ENCODE results near the gene TGFB2. TPM values are rescaled to one million over a fixed set of nuclear protein-coding genes. Genes with fewer than 3 reads are reported as not detected.

Gene TGFB2
- polyA plus RNA-seq, 2 of the 4 experiments (the other 2 are of a cell fraction): 29.7 to 65.8 TPM

- ChIA-PET POLR2A (interaction anchor here (1.3 kb wide), 1 partner anchor 15 kb away, joined by 3 read pairs; no protein-coding TSS in a partner anchor), CTCF (no interaction called here)
- Histone ChIP-seq H3K4me2 (peak overlapping the region; percentile 61), H3K27ac (peak overlapping the region; percentile 87 to 89), H3K4me1 (peaks cover 38% of the 10 kb centered on the region), H3K9me3 (peaks cover 14% of the 10 kb centered on the region; the same call in 2 of the 3 replicates), H3K4me3 (no peak overlapping the region)
- 73% methylated on average over 1 of the region's 1 CpG for WGBS (ENCODE audit: missing lambda C conversion rate)
- DNase-seq (ENCODE audit: low read depth in 1 of 2, low spot score in 1 of 2) (no peak), FAIRE-seq (no peak), ATAC-seq (no peak; a peak in 1 of 6 replicates)
- TF ChIP-seq CEBPB (IDR thresholded peaks at IDR 0.05): no peak
- no peak for TF ChIP-seq PHF8 (IDR thresholded peaks at IDR 0.05; ENCODE audit: borderline replicate concordance, low read depth)
- no peak for TF ChIP-seq ESRRA (IDR thresholded peaks at IDR 0.05; ENCODE audit: borderline replicate concordance, low read length)
- TF ChIP-seq GATA3 (IDR thresholded peaks at IDR 0.05; ENCODE audit: borderline replicate concordance): peak; percentile 51; the same call in 1 of the 2 replicates
Observed at GRCh38 chr1:218490406-218490922, 145.3 kb downstream of the TGFB2 start.

- Histone ChIP-seq H3K4me2 (no peak overlapping the region), H3K4me3 (no peak overlapping the region), H3K4me1 (peaks cover 48% of the 10 kb centered on the region), H3K9me3 (peaks cover 15% of the 10 kb centered on the region; the same call in 2 of the 3 replicates), H3K27ac (peak overlapping the region; percentile 87 to 89; a peak in 4 of 6 replicates)
- ChIA-PET POLR2A (no interaction called here), CTCF (interaction anchor here (0.6 to 1.1 kb wide), 3 partner anchors 152 to 1306 kb away, joined by 3 read pairs; no protein-coding TSS in a partner anchor)
- ATAC-seq (no peak), DNase-seq (ENCODE audit: low read depth in 1 of 2, low spot score in 1 of 2) (no peak), FAIRE-seq (peak; percentile 46)
- 51% methylated on average over 2 of the region's 2 CpGs for WGBS (ENCODE audit: missing lambda C conversion rate)
- TF ChIP-seq GATA3 (IDR thresholded peaks at IDR 0.05; ENCODE audit: borderline replicate concordance) (peak; percentile 87), ESRRA (IDR thresholded peaks at IDR 0.05; ENCODE audit: borderline replicate concordance, low read length) (no peak), TP53 (CRISPR knock-in tag; IDR thresholded peaks at IDR 0.05) (no peak), ATOH8 (CRISPR knock-in tag; IDR thresholded peaks at IDR 0.05; ENCODE audit: low read depth) (no peak), HMGXB4 (CRISPR knock-in tag; IDR thresholded peaks at IDR 0.05; ENCODE audit: borderline replicate concordance) (no peak), MAX (IDR thresholded peaks at IDR 0.05) (0 out of 2 replicates have a peak, but pooled peaks have one; percentile 33)
Observed at GRCh38 chr1:218492874-218493273, 147.7 kb downstream of the TGFB2 start.

GRCh38 chr1:218493986-218494385 is 148.8 kb downstream of the TGFB2 start:
- H3K4me3 ChIP-seq: no peak overlapping the region
- peaks cover 15% of the 10 kb centered on the region; the same call in 2 of the 3 replicates for H3K9me3 ChIP-seq
- peak overlapping the region; percentile 89 to 92 for H3K27ac ChIP-seq
- ATAC-seq: no peak
- peaks cover 48% of the 10 kb centered on the region for H3K4me1 ChIP-seq
- H3K4me2 ChIP-seq: no peak overlapping the region
- 89% methylated on average over 2 of the region's 2 CpGs for WGBS (ENCODE audit: missing lambda C conversion rate)
- no peak for DNase-seq (ENCODE audit: low read depth in 1 of 2, low spot score in 1 of 2)
- CTCF ChIA-PET: no interaction called here
- TF ChIP-seq HOXB13 (CRISPR knock-in tag; IDR thresholded peaks at IDR 0.05; ENCODE audit: low read depth): no peak
- TF ChIP-seq CBX8 (IDR thresholded peaks at IDR 0.05): no peak
- no peak for TF ChIP-seq CHD4 (IDR thresholded peaks at IDR 0.05; ENCODE audit: borderline replicate concordance)
- no peak for TF ChIP-seq KDM1A (IDR thresholded peaks at IDR 0.05; ENCODE audit: low read depth)
- TF ChIP-seq BHLHE40 (IDR thresholded peaks at IDR 0.05; ENCODE audit: low read depth, low read length): no peak
- no peak for TF ChIP-seq ELK1 (IDR thresholded peaks at IDR 0.05; ENCODE audit: low read depth, low read length)
- no peak for TF ChIP-seq POLR2A (IDR thresholded peaks at IDR 0.05; ENCODE audit: low read length)
- no peak for TF ChIP-seq ZSCAN20 (CRISPR knock-in tag; IDR thresholded peaks at IDR 0.05)
- no peak for TF ChIP-seq NR3C1 (IDR thresholded peaks at IDR 0.05)
- TF ChIP-seq KDM5A (IDR thresholded peaks at IDR 0.05): no peak
- TF ChIP-seq JUNB (IDR thresholded peaks at IDR 0.05): no peak
- no peak for TF ChIP-seq TP53 (CRISPR knock-in tag; IDR thresholded peaks at IDR 0.05)
- no peak for TF ChIP-seq ZNF302 (CRISPR knock-in tag; IDR thresholded peaks at IDR 0.05)
- TF ChIP-seq MYC (IDR thresholded peaks at IDR 0.05; ENCODE audit: borderline replicate concordance, low read length): no peak
- POLR2A ChIA-PET: no interaction called here
- FAIRE-seq: no peak

Small RNA genes lying within 50 kb of the gene (small RNA-seq; reads per million reads assigned to genes)
- 0 reads per million in 6 experiments for gene AC096638.1

Other genes starting within 250 kb of the TGFB2 start
- gene RRP15, start 60.0 kb upstream of the TGFB2 start, polyA plus RNA-seq (2011; rRNA removed): 6.9 and 19.5 TPM in 2 replicates
- 15.6 to 20.6 TPM (median 16.1 TPM) in 3 replicates for gene RRP15, start 60.0 kb upstream of the TGFB2 start, polyA plus RNA-seq (2017; fragmentation: RNase III; extraction: RNeasy Plus Mini Kit Qiagen cat#74134 plus additional on column Dnase treatment)